Sigmoid colon (tissue), 4 donors: ENCODE measurements around the gene RGN.

Experiments
- POLR2A ChIP-seq, 2 donors: fragments of 450-650 bp; IDR thresholded peaks; one replicate each; pipeline ENCODE4 v1.6.1; 2016; ENCODE audit warnings: antibody characterized with exemption in 2 of 2, mild to moderate bottlenecking in 2 of 2, moderate library complexity in 2 of 2
- POLR2AphosphoS5 ChIP-seq, 4 donors: sonication (generic); formaldehyde crosslinking; IDR thresholded peaks; one replicate each; pipeline ENCODE4 v1.6.1; 2017; ENCODE audit warnings: antibody characterized with exemption in 4 of 4
- TF ChIP-seq, protein P1 (sequence below), 4 experiments: fragments of 450-650 bp in 3 of 4; fragments of 200-600 bp in 1 of 4; IDR thresholded peaks; one replicate each; pipeline ENCODE4 v1.5.1; 2016 to 2019; ENCODE audit warnings: antibody characterized with exemption in 4 of 4, mild to moderate bottlenecking in 3 of 4, moderate library complexity in 2 of 4

GRCh38 chrX:47060708-47061107 is 17.5 kb upstream of the RGN start:
- TF ChIP-seq, protein P1, sequence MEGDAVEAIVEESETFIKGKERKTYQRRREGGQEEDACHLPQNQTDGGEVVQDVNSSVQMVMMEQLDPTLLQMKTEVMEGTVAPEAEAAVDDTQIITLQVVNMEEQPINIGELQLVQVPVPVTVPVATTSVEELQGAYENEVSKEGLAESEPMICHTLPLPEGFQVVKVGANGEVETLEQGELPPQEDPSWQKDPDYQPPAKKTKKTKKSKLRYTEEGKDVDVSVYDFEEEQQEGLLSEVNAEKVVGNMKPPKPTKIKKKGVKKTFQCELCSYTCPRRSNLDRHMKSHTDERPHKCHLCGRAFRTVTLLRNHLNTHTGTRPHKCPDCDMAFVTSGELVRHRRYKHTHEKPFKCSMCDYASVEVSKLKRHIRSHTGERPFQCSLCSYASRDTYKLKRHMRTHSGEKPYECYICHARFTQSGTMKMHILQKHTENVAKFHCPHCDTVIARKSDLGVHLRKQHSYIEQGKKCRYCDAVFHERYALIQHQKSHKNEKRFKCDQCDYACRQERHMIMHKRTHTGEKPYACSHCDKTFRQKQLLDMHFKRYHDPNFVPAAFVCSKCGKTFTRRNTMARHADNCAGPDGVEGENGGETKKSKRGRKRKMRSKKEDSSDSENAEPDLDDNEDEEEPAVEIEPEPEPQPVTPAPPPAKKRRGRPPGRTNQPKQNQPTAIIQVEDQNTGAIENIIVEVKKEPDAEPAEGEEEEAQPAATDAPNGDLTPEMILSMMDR (IDR thresholded peaks at IDR 0.05), result no peak
- TF ChIP-seq POLR2A (IDR thresholded peaks at IDR 0.05) (no peak), POLR2AphosphoS5 (IDR thresholded peaks at IDR 0.05) (no peak)
